MM.1S (cell line): ENCODE measurements around the gene PCDHA1.

Source experiments
- DNase-seq: peaks from one replicate; pipeline ENCODE4 v3.0.0-alpha.2; 2015
- H2AFZ ChIP-seq: fragments of 300-600 bp; sonication (generic); 2 replicates; pipeline ENCODE4 v1.6.0; 2016; ENCODE audit warnings: antibody characterized with exemption, low read length
- H3F3A ChIP-seq: fragments of 300-600 bp; sonication (generic); 2 replicates; pipeline ENCODE4 v1.6.1; 2016; ENCODE audit warnings: mild to moderate bottlenecking, antibody characterized with exemption, low read length, moderate library complexity, mixed read lengths; ENCODE audit not compliant: insufficient read depth
- H3K27ac ChIP-seq: fragments of 300-600 bp; sonication (generic); 2 replicates; pipeline ENCODE4 v1.5.1; 2016; ENCODE audit warnings: mild to moderate bottlenecking, low read length
- H3K27me3 ChIP-seq: fragments of 300-600 bp; sonication (generic); replicated peaks from 2 replicates; pipeline ENCODE4 v1.6.0; 2016; ENCODE audit warnings: low read length; ENCODE audit not compliant: insufficient read depth
- H3K36me3 ChIP-seq: fragments of 300-600 bp; sonication (generic); replicated peaks from 2 replicates; pipeline ENCODE4 v1.6.1; 2016; ENCODE audit warnings: mild to moderate bottlenecking, low read length, mixed read lengths; ENCODE audit not compliant: insufficient read depth
- H3K4me1 ChIP-seq: fragments of 300-600 bp; sonication (generic); 2 replicates; pipeline ENCODE4 v1.6.1; 2016; ENCODE audit warnings: low read length, mixed read lengths
- H3K4me2 ChIP-seq: fragments of 300-600 bp; sonication (generic); 2 replicates; pipeline ENCODE4 v1.6.0; 2016; ENCODE audit warnings: low read depth, low read length
- H3K4me3 ChIP-seq: fragments of 300-600 bp; sonication (generic); 2 replicates; pipeline ENCODE4 v1.5.1; 2016; ENCODE audit warnings: low read length, mixed read lengths
- H3K79me2 ChIP-seq: fragments of 300-600 bp; sonication (generic); 2 replicates; pipeline ENCODE4 v1.6.1; 2016; ENCODE audit warnings: mixed run types, low read length, mixed read lengths
- H3K9ac ChIP-seq: fragments of 300-600 bp; sonication (generic); 2 replicates; pipeline ENCODE4 v1.6.1; 2016; ENCODE audit warnings: low read length, mixed read lengths
- H3K9me2 ChIP-seq: fragments of 300-600 bp; sonication (generic); replicated peaks from 2 replicates; pipeline ENCODE4 v1.6.1; 2016; ENCODE audit warnings: mild to moderate bottlenecking, low read length, mixed read lengths; ENCODE audit not compliant: insufficient read depth
- H3K9me3 ChIP-seq: fragments of 300-600 bp; sonication (generic); replicated peaks from 2 replicates; pipeline ENCODE4 v1.6.1; 2016; ENCODE audit warnings: mild to moderate bottlenecking, low read length, mixed read lengths; ENCODE audit not compliant: insufficient read depth
- H4K20me1 ChIP-seq: fragments of 300-600 bp; sonication (generic); 2 replicates; pipeline ENCODE4 v1.6.1; 2016; ENCODE audit warnings: mild to moderate bottlenecking, low read length, moderate library complexity, mixed read lengths; ENCODE audit not compliant: insufficient read depth
- CTCF ChIP-seq: fragments of 300-600 bp; sonication (generic); IDR thresholded peaks from 2 replicates; pipeline ENCODE4 v1.5.1; 2016; ENCODE audit warnings: antibody characterized with exemption, low read length, mixed read lengths
- EZH2 ChIP-seq: fragments of 300-600 bp; sonication (generic); optimal IDR thresholded peaks from 2 replicates; pipeline ENCODE3; 2017; ENCODE audit warnings: low read depth, mild to moderate bottlenecking, antibody characterized with exemption, low read length, mixed read lengths
- EZH2phosphoT487 ChIP-seq: fragments of 300-600 bp; sonication (generic); IDR thresholded peaks from 2 replicates; pipeline ENCODE4 v1.6.1; 2018; ENCODE audit warnings: antibody characterized with exemption, low read length

PCDHA1 gene

GRCh38 chr5:140923601-140924000, 137.7 kb downstream of the PCDHA1 start:
- H3F3A ChIP-seq = no peaks in the 10 kb centered on the region
- no peak overlapping the region for H3K27ac ChIP-seq
- DNase-seq = no peak
- H3K9me2 ChIP-seq = no peaks in the 10 kb centered on the region
- no peaks in the 10 kb centered on the region for H3K9me3 ChIP-seq
- TF ChIP-seq EZH2 (no peak), CTCF (no peak), EZH2phosphoT487 (no peak)
- no peaks in the 10 kb centered on the region for H3K4me1 ChIP-seq
- no peaks in the 10 kb centered on the region for H3K79me2 ChIP-seq
- no peak overlapping the region for H3K9ac ChIP-seq
- H3K36me3 ChIP-seq = no peaks in the 10 kb centered on the region
- no peak overlapping the region for H2AFZ ChIP-seq
- H3K4me2 ChIP-seq = no peak overlapping the region
- H3K27me3 ChIP-seq = no peaks in the 10 kb centered on the region
- H3K4me3 ChIP-seq = no peak overlapping the region
- no peaks in the 10 kb centered on the region for H4K20me1 ChIP-seq

- Histone ChIP-seq H3K9ac (no peak within 1 kb of the TSS), H2AFZ (no peak within 1 kb of the TSS), H3K4me3 (no peak within 1 kb of the TSS)
Observed at GRCh38 chr5:140925806-140926442, 140.0 kb downstream of the PCDHA1 start, which contains the start of gene PCDHAC1. Gene PCDHAC1 (plus strand): TSS chr5:140926299. CDS start chr5:140926893, 594 bp downstream.

GRCh38 chr5:140926443-140927227, 140.7 kb downstream of the PCDHA1 start:
- Histone ChIP-seq H3K9ac (no peak overlapping the region), H3K4me3 (no peak overlapping the region), H3K27me3 (no peaks in the 10 kb centered on the region), H3K4me2 (no peak overlapping the region), H2AFZ (no peak overlapping the region), H4K20me1 (no peaks in the 10 kb centered on the region), H3K79me2 (no peaks in the 10 kb centered on the region), H3K9me3 (no peaks in the 10 kb centered on the region), H3K4me1 (no peaks in the 10 kb centered on the region), H3K9me2 (no peaks in the 10 kb centered on the region), H3K36me3 (no peaks in the 10 kb centered on the region), H3K27ac (no peak overlapping the region), H3F3A (no peaks in the 10 kb centered on the region)
- TF ChIP-seq CTCF (no peak), EZH2phosphoT487 (no peak), EZH2 (no peak)
- no peak for DNase-seq

More at GRCh38 chr5:140925806-140926442, 140.0 kb downstream of the PCDHA1 start, which contains the start of gene PCDHAC1:
- no peak within 1 kb of the TSS for H3K27ac ChIP-seq
- no peaks in the 10 kb centered on the region for H3F3A ChIP-seq
- H3K27me3 ChIP-seq = no peaks in the 10 kb centered on the region
- no peaks in the 10 kb centered on the region for H3K79me2 ChIP-seq
- no peaks in the 10 kb centered on the region for H3K4me1 ChIP-seq
- H3K9me3 ChIP-seq = no peaks in the 10 kb centered on the region
- H3K36me3 ChIP-seq = no peaks in the 10 kb centered on the region
- H3K9me2 ChIP-seq = no peaks in the 10 kb centered on the region
- H4K20me1 ChIP-seq = no peaks in the 10 kb centered on the region
- H3K4me2 ChIP-seq = no peak within 1 kb of the TSS
- no peak for TF ChIP-seq CTCF
- no peak for TF ChIP-seq EZH2
- no peak for TF ChIP-seq EZH2phosphoT487
- no peak for DNase-seq
